Upper lobe of left lung (tissue), 4 donors: ENCODE data around the gene ATP1B1.

Experiments used
- CTCF ChIP-seq, 6 experiments: fragments of 450-650 bp in 4 of 6; fragments of 200-600 bp in 2 of 6; sonication (generic) in 2 of 6; IDR thresholded peaks; one replicate each; pipeline ENCODE4 v1.5.1; 2016 to 2019; ENCODE audit warnings: antibody characterized with exemption in 6 of 6
- POLR2A ChIP-seq, 4 donors: fragments of 450-650 bp; IDR thresholded peaks; one replicate each; pipeline ENCODE4 v1.5.1; 2016 to 2017; ENCODE audit warnings: antibody characterized with exemption in 4 of 4, mild to moderate bottlenecking in 2 of 4

DNA sequence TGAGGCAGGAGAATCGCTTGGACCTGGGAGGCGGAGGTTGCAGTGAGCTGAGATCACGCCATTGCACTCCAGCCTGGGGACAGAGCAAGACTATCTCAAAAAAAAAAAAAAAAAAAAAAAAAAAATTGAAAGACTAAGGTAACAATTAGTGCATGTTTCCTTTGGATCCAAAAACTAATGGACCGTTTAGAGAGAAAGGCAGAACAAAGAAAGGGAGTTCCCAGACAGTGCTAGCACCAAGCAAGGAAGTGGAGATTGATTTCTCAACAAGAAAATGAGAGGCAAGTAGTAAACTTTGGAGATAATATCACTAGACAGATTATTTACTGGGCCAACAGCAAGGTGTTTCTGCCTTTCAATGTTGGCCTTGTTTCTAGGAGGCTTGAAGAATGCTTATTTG, 24.2 kb downstream of the ATP1B1 start:
- TF ChIP-seq CTCF (IDR thresholded peaks at IDR 0.05), result no peak
- TF ChIP-seq POLR2A (IDR thresholded peaks at IDR 0.05), result no peak
